NCI-H510A treated with DMSO at 0.1 percent for 48 hours (cell line): Measurements from ENCODE around the gene TSSK3.
"Not testable (repeated sequence)": the region's sequence is repeated elsewhere in the genome, so short reads cannot be mapped to it uniquely, and the experiment has no call there.

Source experiments
- DNase-seq: peaks from one replicate; lab custom pipeline; 2025; lab: John Stamatoyannopoulos, UW

Gene TSSK3

DNA sequence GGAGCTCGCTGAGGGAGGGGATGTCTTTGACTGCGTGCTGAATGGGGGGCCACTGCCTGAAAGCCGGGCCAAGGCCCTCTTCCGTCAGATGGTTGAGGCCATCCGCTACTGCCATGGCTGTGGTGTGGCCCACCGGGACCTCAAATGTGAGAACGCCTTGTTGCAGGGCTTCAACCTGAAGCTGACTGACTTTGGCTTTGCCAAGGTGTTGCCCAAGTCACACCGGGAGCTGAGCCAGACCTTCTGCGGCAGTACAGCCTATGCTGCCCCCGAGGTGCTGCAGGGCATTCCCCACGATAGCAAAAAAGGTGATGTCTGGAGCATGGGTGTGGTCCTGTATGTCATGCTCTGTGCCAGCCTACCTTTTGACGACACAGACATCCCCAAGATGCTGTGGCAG is 1.4 kb downstream of the TSSK3 start:
- no peak for DNase-seq

DNA sequence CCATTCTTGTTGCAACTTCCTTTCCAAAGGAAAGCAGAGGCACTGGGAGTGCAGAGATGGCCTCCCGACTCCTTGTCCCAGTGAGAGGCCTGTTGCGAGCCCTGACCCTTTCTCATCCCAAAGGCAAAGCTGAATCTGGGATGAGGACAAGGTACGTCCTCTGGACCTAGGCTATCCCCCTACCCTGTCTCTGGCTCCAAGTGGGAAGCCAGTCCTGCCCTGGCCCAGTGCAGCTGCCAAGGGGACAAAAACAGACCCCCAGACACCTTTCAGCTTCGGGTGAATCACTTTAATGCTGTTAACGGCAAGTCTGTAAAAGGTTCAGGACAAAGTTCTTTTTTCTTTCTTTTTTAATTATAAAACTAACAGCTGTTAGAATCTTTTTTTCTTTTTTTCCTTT is 2.5 kb downstream of the TSSK3 start:
- DNase-seq = no peak

DNA sequence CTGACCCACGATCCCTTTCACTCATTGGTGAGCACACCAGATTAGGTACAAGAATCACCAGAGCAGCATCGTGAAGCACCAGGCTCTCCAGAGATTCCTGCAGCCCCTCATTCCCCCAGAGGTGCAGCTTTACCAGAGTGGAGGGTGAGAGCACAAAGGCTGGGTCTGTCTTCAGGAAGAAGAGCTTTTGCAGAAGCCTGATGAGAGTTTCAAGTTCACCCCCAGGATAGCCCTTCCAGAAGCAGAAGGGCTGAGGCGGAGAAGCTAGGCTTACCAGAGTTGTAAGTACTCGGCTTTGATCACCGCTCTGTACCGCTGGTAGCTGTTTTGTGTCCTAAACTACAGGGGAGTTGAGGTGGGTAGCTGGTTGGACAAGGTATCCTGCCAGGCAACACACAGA is 3.1 kb downstream of the TSSK3 start:
- DNase-seq = no peak

DNA sequence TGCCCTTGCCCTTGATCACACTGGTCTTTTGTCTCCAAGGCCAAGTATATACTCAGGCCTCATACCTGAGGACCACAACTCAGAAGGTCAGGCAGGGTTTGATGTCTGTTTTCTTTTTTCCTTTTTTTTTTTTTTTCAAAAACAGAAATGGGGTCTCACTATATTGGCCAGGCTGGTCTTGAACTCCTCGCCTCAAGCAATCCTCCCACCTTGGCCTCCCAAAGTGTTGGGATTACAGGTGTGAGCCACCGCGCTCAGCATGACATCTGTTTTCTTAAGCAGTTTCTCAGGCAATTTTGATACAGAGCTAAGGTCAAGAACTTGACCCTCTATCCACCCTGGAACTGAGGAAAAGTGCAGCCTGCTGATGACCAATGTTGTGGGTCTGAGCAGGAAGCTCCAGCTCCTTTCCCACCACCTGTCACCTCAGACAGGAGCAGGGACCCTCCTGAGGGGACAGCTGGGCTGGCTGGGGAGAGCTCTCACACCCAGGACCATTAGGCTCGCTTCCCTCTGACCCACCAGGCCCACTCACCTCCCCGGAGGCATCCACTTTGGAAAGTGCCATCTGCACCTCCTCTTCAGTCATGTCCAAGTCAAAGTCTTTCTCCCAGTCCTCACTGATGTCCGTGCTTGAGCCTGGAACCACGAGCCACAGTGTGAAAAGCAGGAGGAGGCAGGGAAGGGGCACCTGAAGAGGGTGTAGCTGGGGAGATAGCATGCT is 5.7 kb downstream of the TSSK3 start:
- no peak for DNase-seq

DNA sequence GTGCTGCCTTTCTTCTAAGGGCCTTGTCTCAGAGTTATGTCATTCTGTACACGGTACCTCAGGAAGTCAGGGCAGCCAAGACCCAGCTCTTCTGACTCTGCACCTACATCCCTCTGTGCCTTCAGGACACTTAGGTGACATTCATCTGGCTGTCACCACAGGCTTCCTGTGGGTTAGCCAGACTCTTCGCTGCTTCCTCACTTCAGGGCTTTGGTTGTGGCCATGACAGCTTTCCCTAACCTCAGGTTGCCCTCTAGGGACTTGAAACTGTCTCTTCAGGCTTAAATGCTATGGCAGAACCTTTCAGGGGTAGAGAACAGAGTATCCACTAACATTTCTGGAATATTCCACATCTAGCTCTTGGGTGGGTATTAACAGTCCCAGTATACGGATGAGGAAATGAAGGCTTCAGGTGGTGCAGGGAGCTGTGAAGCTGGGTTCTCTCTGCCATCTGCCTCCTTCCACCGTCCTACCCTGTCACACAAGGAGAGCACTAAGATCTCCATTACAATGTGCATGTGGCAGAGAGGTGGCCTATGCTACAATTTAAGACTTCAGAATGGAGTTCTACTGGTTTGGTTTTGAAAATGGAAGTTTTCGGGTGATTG is 9.9 kb downstream of the TSSK3 start:
- DNase-seq = no peak

DNA sequence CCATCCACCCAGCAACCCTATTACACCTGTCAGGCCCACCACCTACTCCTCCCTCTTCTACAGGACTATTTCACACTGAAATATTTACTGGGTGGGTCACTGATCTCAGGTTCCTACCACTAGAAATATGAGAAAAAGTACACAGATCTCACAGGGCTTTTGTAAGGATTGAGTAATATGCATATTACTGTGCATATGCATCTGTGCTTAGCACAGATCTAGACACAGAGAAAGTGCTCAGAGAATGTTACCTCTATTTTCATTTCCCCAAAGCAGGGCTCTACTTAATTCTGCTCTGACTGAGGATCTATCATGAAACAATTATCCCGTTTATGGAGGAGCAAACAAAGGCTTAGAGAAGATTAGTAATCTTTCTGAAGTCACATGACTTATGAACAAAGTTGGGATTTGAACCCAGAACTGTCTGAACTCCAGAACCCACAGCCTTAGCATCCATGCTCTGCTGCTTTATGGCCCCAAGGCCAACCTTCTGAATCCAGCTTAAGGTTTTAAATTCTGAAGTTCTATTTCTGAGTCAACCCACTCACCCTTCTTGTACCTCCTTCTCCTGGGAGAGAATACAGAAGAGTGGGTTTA is 11.8 kb downstream of the TSSK3 start:
- no peak for DNase-seq

DNA sequence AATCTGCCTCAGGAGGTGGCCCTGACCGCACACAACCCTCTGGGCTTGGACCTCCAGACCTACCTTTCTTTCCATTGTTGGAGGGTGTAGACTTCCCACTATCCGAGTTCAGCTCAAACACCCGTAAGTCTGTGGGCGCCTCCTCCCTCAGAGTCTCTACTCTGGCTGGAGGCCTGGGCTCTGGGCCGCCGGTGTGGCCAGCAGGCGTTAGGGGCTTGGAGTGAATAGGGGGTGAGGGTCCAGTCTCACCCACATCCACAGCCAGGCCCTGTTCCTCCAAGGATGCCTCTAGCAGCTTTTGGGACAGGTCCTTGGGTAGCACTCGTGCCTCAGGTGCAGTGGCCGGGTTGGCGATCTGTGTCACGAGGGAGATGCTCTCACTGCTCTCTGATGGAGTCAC is 13.9 kb downstream of the TSSK3 start:
- DNase-seq = no peak

DNA sequence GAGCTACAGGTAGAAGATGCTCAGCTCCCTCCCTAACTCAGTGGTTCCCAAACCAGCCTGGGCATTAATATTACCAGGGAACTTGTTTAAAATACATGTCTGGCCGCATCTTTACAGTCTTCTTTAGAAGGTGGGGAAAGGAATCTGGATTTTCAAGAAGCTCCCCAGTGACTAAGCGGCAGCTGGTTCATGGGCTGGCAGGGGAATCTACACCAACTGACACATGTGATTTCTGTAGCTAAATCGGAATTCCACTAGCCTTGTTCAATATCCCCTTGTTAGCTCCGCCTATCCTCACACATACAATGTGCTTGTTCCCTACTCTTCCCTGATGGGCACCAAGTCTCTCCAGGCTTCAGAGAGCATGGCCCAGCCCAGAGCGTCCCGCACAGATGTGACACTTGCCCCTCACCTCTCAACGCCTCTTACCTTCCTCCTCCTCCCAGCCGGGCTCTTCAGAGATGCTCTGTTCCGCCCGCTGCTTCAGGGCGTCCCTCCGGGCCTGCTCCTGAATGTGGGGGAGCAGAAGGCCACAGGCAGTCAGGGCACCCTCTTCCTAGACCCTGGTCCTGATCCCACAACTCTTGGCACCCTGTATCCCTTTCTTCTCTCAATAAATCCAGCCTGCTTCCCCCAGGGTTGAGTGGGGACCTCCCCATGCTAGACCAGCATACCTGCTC is 15.3 kb downstream of the TSSK3 start:
- no peak for DNase-seq

DNA sequence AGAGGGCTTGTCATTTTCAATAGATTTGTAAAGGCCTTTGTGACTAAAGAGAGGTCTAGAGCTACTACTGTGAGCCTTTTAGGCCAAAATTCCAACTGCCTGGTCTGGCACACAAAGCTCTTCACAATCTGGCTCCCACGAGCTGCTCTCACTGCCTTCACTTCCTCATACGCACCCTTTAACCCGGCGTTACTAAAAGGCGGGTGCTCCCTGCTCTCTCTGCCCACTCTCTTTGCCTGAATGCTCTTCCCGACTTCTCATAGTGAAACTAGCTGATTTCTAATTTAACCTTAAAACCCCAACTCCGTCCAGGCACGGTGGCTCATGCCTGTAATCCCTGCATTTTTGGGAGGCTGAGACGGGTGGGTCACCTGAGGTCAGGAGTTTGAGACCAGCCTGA is 17.7 kb downstream of the TSSK3 start:
- DNase-seq = no peak

DNA sequence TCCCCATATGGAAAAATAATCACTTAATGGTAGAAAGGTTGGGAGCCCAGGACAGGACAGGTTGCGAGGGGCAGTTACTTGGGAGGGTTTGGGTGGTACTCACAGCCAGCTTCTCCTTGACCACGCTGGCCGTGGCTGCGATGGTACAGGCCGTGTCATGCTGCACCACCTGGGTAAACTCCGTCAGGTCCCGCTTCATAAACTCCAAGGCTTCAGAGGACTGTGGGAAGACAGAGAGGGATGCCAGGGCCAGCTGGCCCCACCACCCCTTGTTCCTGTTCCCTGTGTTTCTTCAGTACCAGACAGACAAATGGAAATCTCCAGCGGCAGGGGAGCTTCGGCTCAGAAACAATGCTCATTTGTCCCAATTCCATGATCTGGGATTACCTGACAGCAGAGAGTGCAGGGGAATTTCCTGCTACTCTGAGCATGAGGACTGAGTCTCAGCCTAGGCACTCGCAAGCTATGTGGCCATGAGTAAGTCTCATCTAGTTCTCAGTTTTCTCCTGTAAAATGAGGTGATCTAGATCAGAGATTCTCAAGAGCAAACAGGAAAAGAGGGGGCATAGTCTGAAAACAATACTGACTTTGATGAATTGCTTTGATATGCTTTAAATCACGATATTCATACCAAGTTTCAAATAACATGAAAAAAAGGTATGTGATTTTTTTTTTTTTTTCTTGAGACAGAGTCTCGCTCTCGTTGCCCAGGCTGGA is 24.5 kb downstream of the TSSK3 start:
- no peak for DNase-seq

DNA sequence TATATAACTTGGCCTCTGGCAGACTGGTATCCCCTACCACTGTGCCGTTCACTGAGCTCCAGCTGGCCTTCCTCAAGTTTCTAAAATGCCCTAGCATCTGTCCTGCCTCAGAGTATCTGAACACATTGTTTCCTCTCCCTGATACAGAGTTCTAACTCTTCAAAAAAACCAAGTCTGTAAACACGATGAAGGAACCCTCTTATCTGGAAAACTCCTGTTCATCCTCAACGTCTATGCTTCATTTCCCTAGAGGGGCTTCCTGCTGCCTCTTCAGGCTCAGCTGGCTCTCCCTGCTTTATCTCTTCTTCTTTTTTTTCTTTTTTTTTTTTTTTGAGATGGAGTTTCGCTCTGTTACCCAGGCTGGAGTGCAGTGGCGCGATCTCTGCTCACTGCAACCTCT is 26.3 kb downstream of the TSSK3 start:
- DNase-seq = no peak

DNA sequence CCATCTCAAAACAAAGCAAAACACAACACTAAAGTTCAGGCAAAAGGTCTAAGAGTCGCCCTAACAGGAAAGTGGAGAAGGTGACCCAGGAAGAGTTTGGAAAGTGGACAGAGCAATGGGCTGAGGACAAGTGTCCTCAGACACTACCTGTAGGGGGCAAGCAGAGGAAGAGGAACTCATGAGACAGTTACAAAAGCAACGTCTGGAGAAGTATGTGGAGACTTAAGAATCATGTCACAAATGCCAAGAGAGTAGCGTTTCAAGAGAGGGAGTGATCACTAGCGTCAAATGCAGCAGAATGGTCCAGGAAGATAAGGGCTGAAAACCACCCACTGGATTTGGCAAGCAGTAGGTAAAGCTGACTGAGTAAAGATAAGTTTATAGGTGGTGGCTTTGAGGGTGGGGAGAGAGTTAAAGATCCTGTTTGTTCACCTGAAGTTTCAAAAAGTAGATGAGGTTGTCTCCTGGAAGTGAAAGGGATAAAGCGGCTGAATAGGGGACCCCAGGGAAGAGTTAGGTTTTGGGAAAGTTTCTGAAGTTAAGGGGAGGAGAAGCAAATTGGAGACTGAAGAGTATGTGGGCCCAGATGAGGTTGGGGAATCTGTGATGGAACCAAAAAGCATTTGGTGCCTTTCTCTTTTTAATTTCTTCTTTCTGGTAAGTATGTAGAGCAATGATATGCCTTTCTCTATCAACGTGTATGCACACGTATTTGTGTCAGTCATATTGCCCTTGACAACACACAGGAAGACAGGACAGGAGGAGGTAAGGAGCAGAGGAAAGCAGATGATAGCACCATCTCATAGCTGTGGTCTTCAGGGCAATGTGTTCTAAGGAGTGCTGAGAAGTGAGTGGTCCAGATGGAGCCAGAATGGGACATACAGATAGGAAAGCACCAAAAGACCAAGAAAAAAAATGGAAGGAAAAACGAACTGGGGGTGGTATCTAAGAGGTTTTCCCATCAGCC is 28.8 kb downstream of the TSSK3 start:
- no peak for DNase-seq

DNA sequence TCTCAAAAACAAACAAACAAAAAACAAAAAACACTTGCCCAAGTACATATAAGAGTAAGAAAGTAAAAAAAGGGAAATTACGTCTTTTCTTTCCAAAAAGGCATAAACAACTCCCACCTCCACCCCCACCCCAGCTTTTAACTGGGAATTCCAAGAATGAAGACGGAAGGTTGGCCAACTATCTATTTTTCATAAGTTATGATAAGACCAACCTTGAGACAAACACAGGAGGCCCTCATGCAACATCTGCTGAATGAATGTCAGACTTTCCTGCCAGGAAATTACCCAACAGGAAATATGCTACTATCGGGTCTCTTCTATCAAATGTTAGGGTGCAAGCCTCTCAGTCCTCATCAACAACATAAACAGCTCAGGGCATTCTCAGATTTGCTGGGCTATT is 30.0 kb downstream of the TSSK3 start:
- DNase-seq = no peak

DNA sequence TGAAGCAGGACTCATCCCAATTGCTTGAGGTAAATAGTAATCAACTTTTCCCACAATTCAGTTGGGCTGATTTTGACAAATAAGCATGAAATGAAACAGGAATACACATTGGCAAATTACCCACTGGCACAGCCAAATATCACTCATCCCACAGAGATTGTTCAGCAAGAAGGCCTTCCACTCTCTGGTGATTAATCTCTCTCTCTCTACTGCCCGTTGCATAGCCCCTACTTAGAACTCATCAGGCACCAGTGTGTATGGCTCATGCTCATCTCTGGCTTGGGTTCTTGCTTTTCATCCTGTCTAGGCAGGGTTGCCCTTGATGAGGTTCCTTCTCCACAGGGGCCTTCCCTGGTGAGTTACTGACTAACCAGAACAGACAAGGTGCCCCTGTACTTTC is 30.8 kb downstream of the TSSK3 start:
- no peak for DNase-seq

DNA sequence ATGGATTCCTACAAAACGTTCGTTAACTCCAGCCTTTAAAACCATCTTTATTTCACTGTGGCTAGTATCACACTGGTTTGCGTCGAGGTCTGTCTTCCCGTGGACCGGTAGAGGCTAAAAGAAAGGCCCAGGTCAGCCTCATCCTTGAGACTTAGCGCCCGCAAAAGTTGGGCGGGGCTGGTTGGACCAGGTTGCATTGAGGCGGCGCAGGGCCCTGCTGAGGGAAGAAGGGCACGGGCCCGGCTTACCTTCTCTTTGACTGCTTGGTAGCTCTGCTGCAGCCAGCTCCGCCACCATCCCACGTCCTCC is 31.4 kb downstream of the TSSK3 start:
- DNase-seq = no peak

DNA sequence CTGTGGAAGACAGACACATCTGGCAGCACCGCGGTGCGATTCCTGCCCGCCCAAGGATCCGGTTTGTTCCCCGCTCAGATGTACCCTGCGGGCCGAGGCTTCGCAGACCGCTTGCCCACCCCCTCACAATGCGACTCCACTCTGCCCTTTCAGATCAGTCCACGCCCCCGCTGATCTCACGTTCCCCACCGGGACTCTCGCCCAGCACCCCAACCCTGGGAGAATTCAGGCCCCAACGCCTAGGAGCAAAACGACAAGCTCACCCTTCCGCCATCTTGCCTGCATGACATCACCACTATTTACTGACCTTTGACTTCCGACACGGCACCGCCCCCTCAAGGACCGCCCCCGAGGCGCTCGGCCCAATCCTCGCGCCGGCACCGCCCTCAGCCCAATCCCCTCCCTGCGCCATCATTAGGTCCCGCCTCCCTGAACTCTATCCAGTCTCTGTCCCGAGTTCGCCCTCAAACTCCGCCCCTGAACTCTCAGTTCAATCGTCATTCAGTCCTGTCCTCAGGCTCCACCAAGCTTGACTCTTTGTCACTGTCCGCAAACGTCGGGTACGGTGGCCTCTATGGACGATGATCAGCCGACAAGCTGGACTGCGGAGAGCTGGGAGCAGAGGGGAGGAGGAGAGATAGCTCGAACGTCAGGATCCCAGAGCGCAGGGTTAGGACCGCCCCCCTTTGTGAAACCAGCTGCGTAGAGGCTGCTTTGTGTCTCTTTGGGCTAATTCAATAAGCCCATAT is 32.0 kb downstream of the TSSK3 start, which contains the start of gene BSDC1:
BSDC1 (minus strand) TSS at position 301 of the 749 bp plus-strand sequence; CDS start at position 274, 27 bp downstream.
- peak; percentile 93 for DNase-seq

DNA sequence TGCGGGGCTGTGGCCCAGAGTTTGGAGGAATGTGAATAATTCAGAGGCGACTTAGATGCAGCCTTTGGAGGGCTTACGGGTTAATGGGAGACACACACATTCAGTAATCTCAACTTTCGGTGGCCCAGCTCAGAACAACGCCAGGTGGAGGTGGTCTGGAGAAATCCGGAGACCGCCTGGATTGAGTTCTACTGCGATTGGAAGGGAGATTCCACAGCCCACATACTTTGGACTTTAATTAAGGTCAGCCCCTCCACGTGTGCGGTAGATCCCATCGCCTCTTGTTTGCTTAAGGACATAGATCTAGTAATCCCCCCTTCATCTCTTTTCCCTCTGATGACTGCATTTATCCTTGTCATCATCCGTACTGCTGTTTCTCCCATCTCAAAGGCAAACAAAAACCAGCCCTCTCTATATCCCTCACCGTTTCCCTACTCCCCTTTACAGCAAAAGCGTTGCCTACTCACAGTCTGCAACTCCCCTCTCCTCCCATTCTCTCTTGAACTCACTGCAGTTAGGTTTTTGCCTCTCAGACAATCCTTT is 32.6 kb downstream of the TSSK3 start:
- DNase-seq = peak; percentile 41

DNA sequence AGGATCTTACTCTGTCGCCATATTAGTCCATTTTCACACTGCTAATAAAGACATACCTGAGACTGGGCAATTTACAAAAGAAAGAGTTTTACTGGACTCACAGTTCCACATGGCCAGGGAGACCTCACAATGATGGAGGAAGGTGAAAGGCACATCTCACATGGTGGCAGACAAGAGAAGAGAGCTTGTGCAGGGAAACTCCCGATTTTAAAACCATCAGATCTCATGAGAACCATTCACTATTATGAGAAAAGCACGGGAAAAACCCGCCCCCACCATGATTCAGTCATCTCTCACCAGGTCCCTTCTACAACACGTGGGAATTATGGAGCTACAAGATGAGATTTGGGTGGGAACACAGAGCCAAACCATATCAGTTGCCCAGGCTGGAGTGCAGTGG is 34.2 kb downstream of the TSSK3 start:
- not testable (repeated sequence) for DNase-seq

DNA sequence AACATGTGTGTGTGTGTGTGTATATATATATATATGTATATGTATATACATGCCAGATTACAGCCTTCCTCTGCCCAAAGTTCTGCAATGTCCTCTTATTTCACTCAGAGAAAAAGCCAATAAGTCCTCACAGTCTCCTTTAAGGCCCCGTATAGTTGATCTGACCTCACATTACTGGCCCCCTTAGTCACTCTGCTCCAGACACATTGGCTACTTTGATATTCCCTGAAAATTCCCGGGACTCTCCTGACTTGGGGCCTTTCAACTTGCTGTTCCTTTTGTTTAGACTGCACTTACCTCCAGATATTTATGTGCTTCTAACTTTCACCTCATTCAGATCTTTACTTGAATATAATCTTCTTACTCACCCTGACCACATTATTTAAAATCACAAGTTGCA is 36.1 kb downstream of the TSSK3 start:
- no peak for DNase-seq

DNA sequence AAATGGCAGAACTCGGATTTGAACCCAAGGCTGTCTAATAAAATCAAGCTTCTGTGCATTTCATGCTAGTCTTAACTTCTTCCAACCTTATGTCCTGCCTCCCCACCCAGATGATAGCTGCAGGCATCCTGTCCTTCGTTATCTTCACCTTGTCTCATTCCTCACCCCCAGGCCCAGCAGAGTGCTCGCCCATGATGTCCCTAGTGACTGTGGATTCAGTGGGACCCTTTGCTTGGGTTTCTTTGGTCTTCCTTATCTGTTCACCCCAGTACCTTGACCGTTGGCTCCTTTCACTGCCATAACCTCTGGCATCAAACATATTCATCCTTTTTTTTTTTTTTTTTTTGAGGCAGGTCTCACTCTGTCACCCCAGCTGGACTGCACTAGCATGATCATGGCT is 37.5 kb downstream of the TSSK3 start:
- DNase-seq = no peak
